Panc1 (cell line): ENCODE measurements around the gene ZNF503. TPM values are rescaled to one million over a fixed set of nuclear protein-coding genes. Genes with fewer than 3 reads are reported as not detected.

ENCODE experiments used
- ATAC-seq: fragments of 200-7000 bp; cut with Tn5 transposase; 2 replicates; pipeline ENCODE4 v1.9.1; 2020; ENCODE audit warnings: mild to moderate bottlenecking, moderate library complexity
- BruUV-seq: library from RNA; stranded (reverse); fragments of 400-500 nt; replicated peaks from 2 replicates; lab custom pipeline; 2021; lab: Mats Ljungman, UMichigan
- CTCF ChIA-PET: fragments of 300-600 bp; sonication (Branson Sonifier 250); formaldehyde crosslinking; loops from one replicate; lab custom pipeline; 2022; ENCODE audit warnings: antibody characterized with exemption; lab: Charles Lee
- POLR2A ChIA-PET: fragments of 300-600 bp; sonication (Branson Sonifier 250); formaldehyde crosslinking; loops from one replicate; lab custom pipeline; 2022; ENCODE audit warnings: antibody characterized with exemption; lab: Charles Lee
- DNase-seq: peaks from one replicate; pipeline ENCODE4 v3.0.0-alpha.2; 2010; ENCODE audit warnings: low read depth, low spot score
- H3K27ac ChIP-seq: 2 replicates; pipeline ENCODE4 v1.5.1; 2011; ENCODE audit warnings: mild to moderate bottlenecking, low read length, inconsistent platforms
- H3K27me3 ChIP-seq: fragments of 200-500 bp; sonication (Bioruptor generic); 2 replicates; pipeline ENCODE4 v1.6.0; 2014; ENCODE audit warnings: low read length, inconsistent platforms; ENCODE audit not compliant: control insufficient read depth, insufficient read depth
- H3K36me3 ChIP-seq: fragments of 200-500 bp; sonication (Bioruptor generic); 2 replicates; pipeline ENCODE4 v1.5.1; 2014; ENCODE audit warnings: inconsistent platforms, mild to moderate bottlenecking, low read length, moderate library complexity; ENCODE audit not compliant: control insufficient read depth, insufficient read depth
- H3K4me1 ChIP-seq: 2 replicates; pipeline ENCODE4 v1.5.1; 2011; ENCODE audit warnings: inconsistent platforms, mild to moderate bottlenecking, low read length, moderate library complexity; ENCODE audit not compliant: control insufficient read depth, insufficient read depth
- H3K4me3 ChIP-seq, 2 experiments: 2 replicates each; pipeline ENCODE4 v1.5.1; 2011 to 2012; ENCODE audit warnings: low read depth in 2 of 2, low read length in 2 of 2, mild to moderate bottlenecking in 2 of 2, inconsistent platforms in 1 of 2, moderate library complexity in 1 of 2
- H3K9me3 ChIP-seq: fragments of 200-500 bp; sonication (Bioruptor generic); 2 replicates; pipeline ENCODE4 v1.5.1; 2014; ENCODE audit warnings: low read depth, mild to moderate bottlenecking, inconsistent platforms, low read length, moderate library complexity; ENCODE audit not compliant: control insufficient read depth, insufficient read depth
- POLR2AphosphoS5 ChIP-seq: IDR thresholded peaks from 2 replicates; pipeline ENCODE4 v1.6.1; 2012; ENCODE audit warnings: mild to moderate bottlenecking, low read depth, low read length, moderate library complexity
- SIN3A ChIP-seq: IDR thresholded peaks from 2 replicates; pipeline ENCODE4 v1.6.1; 2012; ENCODE audit warnings: low read depth, mild to moderate bottlenecking, low read length, moderate library complexity, borderline replicate concordance; ENCODE audit not compliant: insufficient read depth
- TCF7L2 ChIP-seq: IDR thresholded peaks from 2 replicates; pipeline ENCODE4 v1.6.1; 2011; ENCODE audit warnings: mild to moderate bottlenecking, low read depth, low read length, inconsistent platforms
- in situ Hi-C: cut with HindIII; loops from 2 replicates; pipeline ENCODE4 v1.10.0; 2016; ENCODE audit warnings: low sequenced_read_pairs, low pct_unique_long_range_greater_than_20kb
- intact Hi-C: fragments of 100-400 bp; cut with micrococcal nuclease; formaldehyde crosslinking; loops from one replicate; pipeline ENCODE4 v1.10.0; 2022; ENCODE audit not compliant: unreplicated experiment
- total RNA-seq: library from RNA; stranded (reverse); gene quantifications from one replicate; pipeline ENCODE4 v1.2.1, GENCODE V29; 2021; ENCODE audit not compliant: unreplicated experiment
- TF ChIP-seq, protein P1 (sequence below): fragments of 450-650 bp; IDR thresholded peaks from 2 replicates; pipeline ENCODE4 v1.5.1; 2017; ENCODE audit warnings: mild to moderate bottlenecking
- TF ChIP-seq, protein P2 (sequence below), 2 experiments: IDR thresholded peaks; 2 replicates each; pipeline ENCODE4 v1.6.1; 2011 to 2012; ENCODE audit warnings: low read depth in 2 of 2, control low read depth in 1 of 2, low read length in 1 of 2, mild to moderate bottlenecking in 1 of 2, moderate library complexity in 1 of 2; ENCODE audit not compliant: insufficient read depth in 1 of 2

The ZNF503 gene
- total RNA-seq, 1 experiment from 2014 or later: 10.4 TPM

DNA sequence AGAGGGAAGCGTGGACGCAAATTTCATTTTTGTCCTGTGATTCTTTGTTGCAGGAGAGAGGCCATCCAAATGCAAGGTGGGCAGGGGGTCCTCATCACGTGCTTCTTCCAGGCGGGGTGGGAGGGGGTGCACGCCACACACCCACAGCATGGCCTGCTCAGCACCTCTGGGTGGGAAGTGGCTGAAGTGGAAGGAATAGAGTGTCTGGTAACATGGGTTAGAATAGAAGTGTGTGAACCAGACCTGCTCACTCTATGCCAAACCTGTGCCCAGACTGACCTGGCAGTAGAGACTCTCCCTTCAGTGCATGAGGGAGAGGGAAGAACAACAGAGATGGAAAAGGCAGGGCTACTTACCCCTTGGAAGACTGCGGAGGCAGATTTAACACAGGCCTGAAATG lies 21.7 kb downstream of the ZNF503 start:
- ATAC-seq: no peak

DNA sequence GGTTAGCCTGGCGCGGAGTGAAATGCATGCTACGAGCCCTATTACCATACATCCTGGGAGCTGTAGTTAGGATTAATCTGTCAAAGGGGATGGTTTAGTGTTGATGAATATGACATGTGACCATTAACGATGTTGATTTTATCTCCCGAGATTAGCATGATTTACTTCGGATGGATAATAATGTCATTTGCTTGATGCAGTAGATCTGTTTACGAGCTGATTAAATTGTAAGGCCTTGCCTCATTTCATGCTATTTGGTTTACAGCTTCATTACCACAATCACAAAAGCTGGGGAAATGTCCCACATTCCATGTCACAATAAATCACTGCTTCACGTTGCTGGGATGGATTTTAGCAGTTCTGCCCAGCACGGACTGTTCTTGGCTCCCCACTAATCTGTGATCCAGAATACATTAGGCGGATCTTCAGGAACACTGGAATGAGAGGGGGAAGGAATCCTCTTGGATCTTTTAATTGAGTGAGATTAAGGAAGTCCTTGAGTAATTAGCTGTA lies 22.3 kb downstream of the ZNF503 start:
- Histone ChIP-seq H3K9me3 (no peaks in the 10 kb centered on the region), H3K36me3 (no peaks in the 10 kb centered on the region), H3K4me3 (no peak overlapping the region), H3K4me1 (no peaks in the 10 kb centered on the region), H3K27ac (no peak overlapping the region), H3K27me3 (no peaks in the 10 kb centered on the region)
- no peak for DNase-seq
- ATAC-seq: no peak
- in situ Hi-C loops (no loop called here), intact Hi-C loops (no loop called here)
- TF ChIP-seq, protein P1, sequence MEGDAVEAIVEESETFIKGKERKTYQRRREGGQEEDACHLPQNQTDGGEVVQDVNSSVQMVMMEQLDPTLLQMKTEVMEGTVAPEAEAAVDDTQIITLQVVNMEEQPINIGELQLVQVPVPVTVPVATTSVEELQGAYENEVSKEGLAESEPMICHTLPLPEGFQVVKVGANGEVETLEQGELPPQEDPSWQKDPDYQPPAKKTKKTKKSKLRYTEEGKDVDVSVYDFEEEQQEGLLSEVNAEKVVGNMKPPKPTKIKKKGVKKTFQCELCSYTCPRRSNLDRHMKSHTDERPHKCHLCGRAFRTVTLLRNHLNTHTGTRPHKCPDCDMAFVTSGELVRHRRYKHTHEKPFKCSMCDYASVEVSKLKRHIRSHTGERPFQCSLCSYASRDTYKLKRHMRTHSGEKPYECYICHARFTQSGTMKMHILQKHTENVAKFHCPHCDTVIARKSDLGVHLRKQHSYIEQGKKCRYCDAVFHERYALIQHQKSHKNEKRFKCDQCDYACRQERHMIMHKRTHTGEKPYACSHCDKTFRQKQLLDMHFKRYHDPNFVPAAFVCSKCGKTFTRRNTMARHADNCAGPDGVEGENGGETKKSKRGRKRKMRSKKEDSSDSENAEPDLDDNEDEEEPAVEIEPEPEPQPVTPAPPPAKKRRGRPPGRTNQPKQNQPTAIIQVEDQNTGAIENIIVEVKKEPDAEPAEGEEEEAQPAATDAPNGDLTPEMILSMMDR: no peak
- TF ChIP-seq POLR2AphosphoS5 (no peak), TCF7L2 (no peak), SIN3A (no peak)
- TF ChIP-seq, protein P2, sequence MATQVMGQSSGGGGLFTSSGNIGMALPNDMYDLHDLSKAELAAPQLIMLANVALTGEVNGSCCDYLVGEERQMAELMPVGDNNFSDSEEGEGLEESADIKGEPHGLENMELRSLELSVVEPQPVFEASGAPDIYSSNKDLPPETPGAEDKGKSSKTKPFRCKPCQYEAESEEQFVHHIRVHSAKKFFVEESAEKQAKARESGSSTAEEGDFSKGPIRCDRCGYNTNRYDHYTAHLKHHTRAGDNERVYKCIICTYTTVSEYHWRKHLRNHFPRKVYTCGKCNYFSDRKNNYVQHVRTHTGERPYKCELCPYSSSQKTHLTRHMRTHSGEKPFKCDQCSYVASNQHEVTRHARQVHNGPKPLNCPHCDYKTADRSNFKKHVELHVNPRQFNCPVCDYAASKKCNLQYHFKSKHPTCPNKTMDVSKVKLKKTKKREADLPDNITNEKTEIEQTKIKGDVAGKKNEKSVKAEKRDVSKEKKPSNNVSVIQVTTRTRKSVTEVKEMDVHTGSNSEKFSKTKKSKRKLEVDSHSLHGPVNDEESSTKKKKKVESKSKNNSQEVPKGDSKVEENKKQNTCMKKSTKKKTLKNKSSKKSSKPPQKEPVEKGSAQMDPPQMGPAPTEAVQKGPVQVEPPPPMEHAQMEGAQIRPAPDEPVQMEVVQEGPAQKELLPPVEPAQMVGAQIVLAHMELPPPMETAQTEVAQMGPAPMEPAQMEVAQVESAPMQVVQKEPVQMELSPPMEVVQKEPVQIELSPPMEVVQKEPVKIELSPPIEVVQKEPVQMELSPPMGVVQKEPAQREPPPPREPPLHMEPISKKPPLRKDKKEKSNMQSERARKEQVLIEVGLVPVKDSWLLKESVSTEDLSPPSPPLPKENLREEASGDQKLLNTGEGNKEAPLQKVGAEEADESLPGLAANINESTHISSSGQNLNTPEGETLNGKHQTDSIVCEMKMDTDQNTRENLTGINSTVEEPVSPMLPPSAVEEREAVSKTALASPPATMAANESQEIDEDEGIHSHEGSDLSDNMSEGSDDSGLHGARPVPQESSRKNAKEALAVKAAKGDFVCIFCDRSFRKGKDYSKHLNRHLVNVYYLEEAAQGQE (IDR thresholded peaks at IDR 0.05; ENCODE audit: insufficient read depth in 1 of 2, low read depth in 2 of 2, low read length in 1 of 2): no peak
- ChIA-PET CTCF (no interaction called here), POLR2A (no interaction called here)
- BruUV-seq: no TSS peak

More for the DNA sequence above, 21.7 kb downstream of the ZNF503 start:
- TF ChIP-seq POLR2AphosphoS5 (no peak), SIN3A (no peak), TCF7L2 (no peak)
- TF ChIP-seq, protein P1: no peak
- TF ChIP-seq, protein P2 (IDR thresholded peaks at IDR 0.05; ENCODE audit: insufficient read depth in 1 of 2, low read depth in 2 of 2, low read length in 1 of 2): no peak
- ChIA-PET POLR2A (no interaction called here), CTCF (no interaction called here)
- Histone ChIP-seq H3K4me1 (no peaks in the 10 kb centered on the region), H3K4me3 (no peak overlapping the region), H3K27ac (no peak overlapping the region), H3K27me3 (no peaks in the 10 kb centered on the region), H3K9me3 (no peaks in the 10 kb centered on the region), H3K36me3 (no peaks in the 10 kb centered on the region)
- BruUV-seq: no TSS peak
- DNase-seq: no peak
- in situ Hi-C loops: no loop called here
- intact Hi-C loops: no loop called here
